PC-9 (cell line): Measurements from ENCODE around the gene OR52E1.

ENCODE experiments used
- CTCF ChIP-seq: fragments of 200-600 bp; sonication (generic); conservative IDR thresholded peaks from 2 replicates; pipeline ENCODE4 v1.6.1; 2017; ENCODE audit warnings: mixed run types, antibody characterized with exemption, mild to moderate bottlenecking, moderate library complexity
- EZH2 ChIP-seq: fragments of 200-600 bp; sonication (generic); IDR thresholded peaks from 2 replicates; pipeline ENCODE4 v1.8.0; 2017; ENCODE audit warnings: antibody characterized with exemption, low read depth

- no peak for TF ChIP-seq CTCF
- no peak for TF ChIP-seq EZH2
These were observed 12.0 kb downstream of the OR52E1 start for GRCh38 chr11:5081405-5081804.
